Activated CD8-positive, alpha-beta memory T cell treated with anti-CD3 and anti-CD28 coated beads, Interleukin-2, amount 10 ng/mL, durations not matched to agents 7 days and 5 days (primary cell): ENCODE measurements around the gene ACP7. TPM values are rescaled to one million over a fixed set of nuclear protein-coding genes. Genes with fewer than 3 reads are reported as not detected.

Experiments used
- ATAC-seq: fragments of 150-1000 bp; cut with Tn5 transposase; one replicate; pipeline ENCODE4 v1.10.0; 2021; ENCODE audit warnings: moderate library complexity
- CTCF ChIA-PET: fragments of 350-600 bp; sonication (Branson Sonifier 250); formaldehyde crosslinking; loops from one replicate; lab custom pipeline; 2021; ENCODE audit warnings: antibody characterized with exemption; lab: Charles Lee
- DNase-seq: peaks from one replicate; pipeline ENCODE4 v3.0.0-alpha.2; 2020
- H3K27ac Mint-ChIP-seq: one replicate; pipeline ENCODE4 v1.8.0; 2021; ENCODE audit warnings: mild to moderate bottlenecking, mixed read lengths
- H3K27me3 Mint-ChIP-seq: one replicate; pipeline ENCODE4 v1.8.0; 2021; ENCODE audit warnings: mixed read lengths
- H3K36me3 Mint-ChIP-seq: one replicate; pipeline ENCODE4 v1.8.0; 2021; ENCODE audit warnings: mild to moderate bottlenecking, mixed read lengths
- H3K4me1 Mint-ChIP-seq: one replicate; pipeline ENCODE4 v1.8.0; 2021; ENCODE audit warnings: mixed read lengths
- H3K4me3 Mint-ChIP-seq: one replicate; pipeline ENCODE4 v1.8.0; 2021; ENCODE audit warnings: mild to moderate bottlenecking, moderate library complexity, mixed read lengths
- H3K9me3 Mint-ChIP-seq: one replicate; pipeline ENCODE4 v1.8.0; 2022; ENCODE audit warnings: low read depth, mixed read lengths
- total RNA-seq, 2 experiments: library from RNA; stranded (reverse); gene quantifications; one replicate each; pipeline ENCODE4 v1.2.3, GENCODE V29; 2021

Gene ACP7
- total RNA-seq, 2 experiments from 2014 or later, result not detected

DNA sequence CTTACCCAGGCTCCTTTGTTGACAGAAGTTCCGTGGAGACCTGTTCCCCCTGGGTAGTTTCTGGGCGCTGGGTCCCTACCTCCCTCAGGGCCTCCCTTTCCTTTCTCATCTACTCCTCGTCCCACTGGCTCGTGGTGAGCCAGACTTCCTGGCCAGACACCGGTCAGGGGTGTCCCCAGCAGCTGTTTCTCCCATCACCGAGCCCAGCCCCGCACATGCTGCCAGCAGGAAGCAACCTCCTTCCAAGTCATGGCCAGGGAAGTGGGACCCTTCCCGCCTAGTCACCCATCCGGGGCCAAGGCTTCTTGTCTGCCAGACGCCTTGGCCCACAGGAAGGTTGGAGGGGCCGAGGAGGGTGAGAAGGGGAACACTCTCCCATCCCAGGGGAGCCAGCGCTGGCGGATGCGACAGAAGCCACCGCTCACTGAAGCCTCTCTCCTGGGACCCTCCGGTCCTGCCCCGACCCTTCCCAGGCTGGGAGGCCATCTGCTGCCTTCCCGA, 47.1 kb downstream of the ACP7 start:
- H3K36me3 Mint-ChIP-seq, result no peaks in the 10 kb centered on the region
- CTCF ChIA-PET, result no interaction called here
- H3K4me1 Mint-ChIP-seq, result peaks cover 19% of the 10 kb centered on the region
- ATAC-seq (no peak), DNase-seq (no peak)
- H3K27me3 Mint-ChIP-seq, result no peaks in the 10 kb centered on the region
- no peak overlapping the region for H3K4me3 Mint-ChIP-seq
- H3K27ac Mint-ChIP-seq, result no peak overlapping the region
- no peaks in the 10 kb centered on the region for H3K9me3 Mint-ChIP-seq

GRCh38 chr19:39132344-39132969, 48.3 kb downstream of the ACP7 start:
- CTCF ChIA-PET, result interaction anchor here (1.3 kb wide), 1 partner anchor 10 kb away, joined by 4 read pairs; no protein-coding TSS in a partner anchor
- Mint-ChIP-seq H3K9me3 (no peaks in the 10 kb centered on the region), H3K27ac (no peak overlapping the region), H3K27me3 (no peaks in the 10 kb centered on the region), H3K36me3 (no peaks in the 10 kb centered on the region), H3K4me3 (no peak overlapping the region), H3K4me1 (peaks cover 8% of the 10 kb centered on the region)
- ATAC-seq, result no peak
- no peak for DNase-seq

DNA sequence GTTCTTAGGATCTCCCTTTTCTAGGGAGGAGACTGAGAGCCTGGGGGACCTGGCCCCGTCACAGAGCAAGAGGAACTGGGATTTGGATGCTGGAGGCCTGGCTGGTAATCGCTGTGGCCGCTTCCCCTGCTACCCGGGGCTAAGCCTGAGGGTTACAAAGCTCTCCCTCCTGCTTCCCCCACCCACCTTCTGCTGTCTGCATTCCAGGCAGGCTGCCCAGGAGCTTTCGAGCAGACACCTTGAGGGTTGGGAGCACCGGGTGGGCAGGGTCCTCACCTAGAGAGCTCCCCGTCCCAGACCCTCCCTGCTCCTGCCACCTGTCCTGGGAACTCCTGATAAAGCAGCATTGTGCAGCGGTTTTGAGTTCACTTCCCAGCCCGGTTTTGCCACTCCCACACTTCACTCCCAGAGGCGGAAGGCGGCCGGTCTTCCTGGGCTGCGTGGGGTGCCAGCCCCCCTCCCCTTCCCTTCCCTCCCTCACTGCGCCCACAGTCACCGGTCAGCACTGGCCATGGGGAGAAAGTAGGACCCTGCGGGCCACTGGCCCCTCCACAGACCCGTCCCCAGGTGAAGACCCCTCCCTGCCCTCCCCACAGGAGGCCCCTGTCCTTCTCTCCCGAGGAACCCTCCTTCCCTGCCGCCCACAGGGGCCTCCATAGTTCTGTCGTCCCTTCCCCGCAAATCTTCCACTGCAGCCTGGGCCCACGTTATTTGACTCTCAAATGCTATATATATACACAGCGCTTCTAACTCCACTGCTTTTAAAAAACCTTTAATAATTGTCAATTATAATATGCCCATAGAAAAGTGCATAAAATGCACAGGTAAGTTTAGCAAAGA, 49.5 kb downstream of the ACP7 start:
- Mint-ChIP-seq H3K9me3 (no peaks in the 10 kb centered on the region), H3K4me1 (peaks cover 8% of the 10 kb centered on the region), H3K4me3 (no peak overlapping the region), H3K36me3 (no peaks in the 10 kb centered on the region), H3K27ac (no peak overlapping the region), H3K27me3 (no peaks in the 10 kb centered on the region)
- CTCF ChIA-PET, result interaction anchor here (1.3 kb wide), 1 partner anchor 11 kb away, joined by 4 read pairs; no protein-coding TSS in a partner anchor
- DNase-seq (no peak), ATAC-seq (no peak)

DNA sequence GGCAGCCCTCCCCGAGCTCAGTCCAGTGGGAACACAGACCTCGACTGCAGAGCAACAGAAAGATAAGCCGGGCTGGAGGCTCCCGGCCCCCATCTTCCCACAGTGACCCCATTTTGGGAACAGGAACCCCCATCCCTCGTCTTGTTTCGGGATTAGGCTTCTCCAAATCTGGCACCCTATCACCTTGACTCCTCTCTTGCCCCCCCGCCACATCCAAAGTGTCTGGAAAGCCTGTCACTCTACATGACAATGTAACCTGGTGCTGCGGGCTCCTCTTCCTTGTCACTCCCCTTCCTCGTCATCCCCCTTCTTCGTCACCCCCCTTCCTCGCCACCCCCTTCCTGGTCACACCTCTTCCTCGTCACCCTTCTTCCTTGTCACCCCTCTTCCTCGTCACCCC, 51.5 kb downstream of the ACP7 start:
- Mint-ChIP-seq H3K4me1 (peaks cover 6% of the 10 kb centered on the region), H3K9me3 (no peaks in the 10 kb centered on the region), H3K36me3 (no peaks in the 10 kb centered on the region), H3K27me3 (no peaks in the 10 kb centered on the region), H3K4me3 (no peak overlapping the region), H3K27ac (no peak overlapping the region)
- DNase-seq (no peak), ATAC-seq (no peak)
- CTCF ChIA-PET, result no interaction called here

DNA sequence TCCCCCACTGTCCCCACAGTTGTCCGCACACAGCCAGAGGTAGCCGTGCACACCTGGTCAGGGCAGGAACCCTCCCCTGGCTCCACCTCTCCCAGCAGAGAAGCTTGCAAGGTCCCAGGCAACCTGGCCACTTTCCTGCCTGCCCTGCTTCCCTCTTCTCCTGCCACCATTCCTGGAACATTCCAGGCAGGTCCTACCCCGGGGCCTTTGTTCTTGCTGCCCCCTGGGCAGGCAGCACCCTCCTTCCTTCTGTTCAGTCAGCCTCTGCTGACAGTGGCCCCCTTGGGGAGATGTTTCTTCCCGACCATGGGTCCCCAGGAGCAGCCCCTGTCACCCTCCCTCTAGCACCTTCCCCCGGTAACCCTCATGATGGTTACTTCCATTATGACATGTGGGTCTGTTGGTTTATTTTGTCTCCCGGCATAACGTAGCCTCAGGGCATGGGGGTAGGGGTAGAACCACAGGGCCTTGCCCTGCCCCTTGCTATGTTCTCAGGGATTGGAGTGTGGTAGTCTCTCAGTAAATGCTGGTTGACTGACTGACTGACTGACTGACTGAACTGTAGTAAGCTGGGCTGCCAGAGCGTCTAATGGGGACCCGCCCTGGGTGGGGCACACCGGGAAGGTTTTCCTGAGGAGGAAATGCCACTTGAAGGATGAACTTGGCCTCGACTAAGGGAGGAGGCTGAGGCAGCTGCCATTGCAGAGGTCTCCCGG, 52.2 kb downstream of the ACP7 start:
- ATAC-seq (no peak), DNase-seq (no peak)
- peaks cover 6% of the 10 kb centered on the region for H3K4me1 Mint-ChIP-seq
- CTCF ChIA-PET, result interaction anchor here (0.6 kb wide), 1 partner anchor 21 kb away, joined by 3 read pairs; no protein-coding TSS in a partner anchor
- no peaks in the 10 kb centered on the region for H3K9me3 Mint-ChIP-seq
- no peak overlapping the region for H3K4me3 Mint-ChIP-seq
- H3K36me3 Mint-ChIP-seq, result no peaks in the 10 kb centered on the region
- H3K27me3 Mint-ChIP-seq, result no peaks in the 10 kb centered on the region
- no peak overlapping the region for H3K27ac Mint-ChIP-seq

- CTCF ChIA-PET, result interaction anchor here (0.6 kb wide), 1 partner anchor 22 kb away, joined by 3 read pairs; no protein-coding TSS in a partner anchor
- H3K27me3 Mint-ChIP-seq, result no peaks in the 10 kb centered on the region
- no peak overlapping the region for H3K4me3 Mint-ChIP-seq
- H3K9me3 Mint-ChIP-seq, result no peaks in the 10 kb centered on the region
- DNase-seq, result no peak
- no peak for ATAC-seq
- H3K36me3 Mint-ChIP-seq, result no peaks in the 10 kb centered on the region
- H3K4me1 Mint-ChIP-seq, result peaks cover 6% of the 10 kb centered on the region
- H3K27ac Mint-ChIP-seq, result no peak overlapping the region
Measured at GRCh38 chr19:39137131-39137530, 53.0 kb downstream of the ACP7 start.

DNA sequence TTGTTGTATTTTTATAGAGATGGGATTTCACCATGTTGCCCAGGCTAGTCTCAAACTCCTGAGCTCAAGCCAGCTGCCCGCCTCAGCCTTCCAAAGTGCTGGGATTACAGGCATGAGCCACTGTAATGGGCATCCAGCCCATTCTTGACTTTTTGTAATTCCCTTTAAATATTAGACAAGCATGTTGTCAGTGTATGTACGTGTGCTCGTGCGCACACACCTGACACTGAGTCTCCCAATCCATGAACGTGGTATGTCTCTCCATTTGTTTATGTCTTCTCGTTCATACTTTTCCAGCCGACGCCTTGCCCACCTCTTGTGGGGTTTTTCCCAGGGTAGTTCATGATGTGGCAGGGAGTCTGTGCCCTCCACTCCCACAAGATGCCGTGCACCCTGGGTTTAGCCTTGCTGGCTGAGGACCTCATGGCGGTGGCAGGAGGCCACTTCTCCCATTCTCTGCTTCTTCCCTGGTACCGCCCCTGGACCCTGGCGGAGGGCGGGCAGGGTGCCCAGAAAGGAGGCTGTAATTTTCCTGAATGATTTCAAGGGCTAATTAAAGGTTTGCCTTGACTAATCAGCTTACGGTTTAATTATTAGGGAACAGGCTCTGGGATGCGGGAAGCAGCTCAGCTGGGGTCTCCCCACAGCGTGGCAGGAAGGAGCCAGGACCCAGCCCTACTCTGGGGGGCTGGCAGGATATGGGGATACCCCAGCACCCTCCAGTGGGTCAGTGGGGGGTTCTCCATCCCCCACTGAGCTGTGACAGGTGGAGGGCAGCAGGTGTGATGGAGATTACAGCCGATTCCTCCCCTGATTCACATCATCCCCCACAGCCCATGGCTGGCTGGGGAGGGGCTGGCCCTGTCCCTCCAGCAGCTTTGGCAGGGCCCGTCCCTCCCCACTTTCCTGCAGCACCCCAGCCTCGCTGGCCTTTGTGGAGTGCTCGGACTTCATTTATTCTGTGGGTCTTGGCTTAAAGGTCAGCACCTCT, 54.3 kb downstream of the ACP7 start:
- Mint-ChIP-seq H3K27ac (no peak overlapping the region), H3K9me3 (no peaks in the 10 kb centered on the region), H3K36me3 (no peaks in the 10 kb centered on the region), H3K27me3 (no peaks in the 10 kb centered on the region), H3K4me1 (no peaks in the 10 kb centered on the region), H3K4me3 (no peak overlapping the region)
- DNase-seq (no peak), ATAC-seq (no peak)
- CTCF ChIA-PET, result no interaction called here

GRCh38 chr19:39139305-39139874, 55.2 kb downstream of the ACP7 start:
- Mint-ChIP-seq H3K9me3 (no peaks in the 10 kb centered on the region), H3K4me1 (no peaks in the 10 kb centered on the region), H3K27me3 (no peaks in the 10 kb centered on the region), H3K4me3 (no peak overlapping the region), H3K36me3 (no peaks in the 10 kb centered on the region), H3K27ac (no peak overlapping the region)
- DNase-seq (no peak), ATAC-seq (no peak)
- CTCF ChIA-PET, result no interaction called here

- Mint-ChIP-seq H3K9me3 (no peaks in the 10 kb centered on the region), H3K36me3 (no peaks in the 10 kb centered on the region), H3K4me3 (no peak overlapping the region), H3K27ac (no peak overlapping the region), H3K4me1 (no peaks in the 10 kb centered on the region), H3K27me3 (no peaks in the 10 kb centered on the region)
- ATAC-seq (no peak), DNase-seq (no peak)
- CTCF ChIA-PET, result no interaction called here
Measured at GRCh38 chr19:39139971-39140453, 55.8 kb downstream of the ACP7 start.

GRCh38 chr19:39140594-39140993, 56.4 kb downstream of the ACP7 start:
- CTCF ChIA-PET, result no interaction called here
- ATAC-seq, result no peak
- no peaks in the 10 kb centered on the region for H3K4me1 Mint-ChIP-seq
- H3K9me3 Mint-ChIP-seq, result no peaks in the 10 kb centered on the region
- H3K27me3 Mint-ChIP-seq, result no peaks in the 10 kb centered on the region
- no peak for DNase-seq
- no peak overlapping the region for H3K4me3 Mint-ChIP-seq
- H3K36me3 Mint-ChIP-seq, result no peaks in the 10 kb centered on the region
- no peak overlapping the region for H3K27ac Mint-ChIP-seq

DNA sequence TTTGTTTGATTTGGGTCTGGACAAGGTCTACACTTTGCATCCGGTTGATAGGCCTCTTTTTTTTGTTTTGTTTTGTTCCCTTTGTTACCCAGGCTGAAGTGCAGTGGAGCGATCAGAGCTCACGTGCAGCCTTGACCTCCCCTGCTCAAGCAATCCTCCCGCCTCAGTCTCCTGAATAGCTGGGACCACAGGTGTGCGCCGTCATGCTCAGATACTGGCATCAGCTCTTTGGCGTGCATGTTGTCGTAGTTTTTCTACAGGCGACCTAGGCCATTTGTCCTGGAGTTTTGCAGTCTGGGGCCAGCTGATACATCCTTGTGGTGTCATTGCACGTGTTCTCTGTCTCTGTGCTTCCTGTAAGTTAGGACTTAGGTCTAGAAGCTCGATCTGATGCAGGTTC, 57.8 kb downstream of the ACP7 start:
- Mint-ChIP-seq H3K27ac (no peak overlapping the region), H3K9me3 (no peaks in the 10 kb centered on the region), H3K4me1 (no peaks in the 10 kb centered on the region), H3K27me3 (no peaks in the 10 kb centered on the region), H3K4me3 (no peak overlapping the region), H3K36me3 (no peaks in the 10 kb centered on the region)
- no peak for ATAC-seq
- CTCF ChIA-PET, result interaction anchor here (0.9 kb wide), 1 partner anchor 391 kb away, joined by 3 read pairs; the partner anchor contains the start of gene EID2B
- DNase-seq, result no peak

GRCh38 chr19:39142630-39143029, 58.5 kb downstream of the ACP7 start:
- no peak for ATAC-seq
- no peak overlapping the region for H3K27ac Mint-ChIP-seq
- CTCF ChIA-PET, result interaction anchor here (0.9 kb wide), 1 partner anchor 390 kb away, joined by 3 read pairs; the partner anchor contains the start of gene EID2B
- H3K36me3 Mint-ChIP-seq, result no peaks in the 10 kb centered on the region
- no peak overlapping the region for H3K4me3 Mint-ChIP-seq
- no peaks in the 10 kb centered on the region for H3K9me3 Mint-ChIP-seq
- H3K27me3 Mint-ChIP-seq, result no peaks in the 10 kb centered on the region
- DNase-seq, result no peak
- H3K4me1 Mint-ChIP-seq, result peaks cover 2% of the 10 kb centered on the region
